ENCODE data around the gene ENPEP.

Gene ENPEP

GRCh38 chr4:110499126-110499525 lies 23.2 kb downstream of the ENPEP start:
- no peaks in the 10 kb centered on the region for H3K36me3 Mint-ChIP-seq (ENCODE audit: low read depth)
- H3K9me3 Mint-ChIP-seq, result no peaks in the 10 kb centered on the region
- H3K27ac Mint-ChIP-seq, result no peak overlapping the region
- no peaks in the 10 kb centered on the region for H3K4me1 Mint-ChIP-seq (ENCODE audit: low read depth)
- H3K4me3 Mint-ChIP-seq, result no peak overlapping the region
- peaks cover 19% of the 10 kb centered on the region for H3K27me3 Mint-ChIP-seq

DNA sequence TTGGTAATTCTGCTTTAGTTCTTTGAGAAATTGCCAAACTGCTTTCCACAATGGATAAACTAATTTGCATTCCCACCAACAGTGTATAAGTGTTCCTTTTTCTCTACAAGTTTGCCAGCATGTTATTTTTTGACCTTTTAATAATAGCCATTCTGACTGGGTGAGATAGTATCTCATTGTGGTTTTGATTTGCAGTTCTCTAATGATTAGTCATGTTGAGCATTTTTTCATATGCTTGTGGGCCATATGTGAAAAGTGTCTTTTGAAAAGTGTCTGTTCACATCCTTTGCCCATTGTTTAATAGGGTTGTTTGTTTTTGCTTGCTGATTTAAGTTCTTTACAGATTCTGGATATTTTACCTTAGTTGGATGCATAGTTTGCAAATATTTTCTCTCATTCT lies 25.9 kb downstream of the ENPEP start:
- Mint-ChIP-seq H3K27me3 (peaks cover 16% of the 10 kb centered on the region), H3K4me1 (ENCODE audit: low read depth) (no peaks in the 10 kb centered on the region), H3K36me3 (ENCODE audit: low read depth) (no peaks in the 10 kb centered on the region), H3K9me3 (no peaks in the 10 kb centered on the region), H3K27ac (no peak overlapping the region), H3K4me3 (no peak overlapping the region)

GRCh38 chr4:110503270-110504083 lies 27.5 kb downstream of the ENPEP start:
- Mint-ChIP-seq H3K36me3 (ENCODE audit: low read depth) (no peaks in the 10 kb centered on the region), H3K4me3 (no peak overlapping the region), H3K27ac (no peak overlapping the region), H3K4me1 (ENCODE audit: low read depth) (no peaks in the 10 kb centered on the region), H3K9me3 (no peaks in the 10 kb centered on the region), H3K27me3 (peaks cover 10% of the 10 kb centered on the region)

DNA sequence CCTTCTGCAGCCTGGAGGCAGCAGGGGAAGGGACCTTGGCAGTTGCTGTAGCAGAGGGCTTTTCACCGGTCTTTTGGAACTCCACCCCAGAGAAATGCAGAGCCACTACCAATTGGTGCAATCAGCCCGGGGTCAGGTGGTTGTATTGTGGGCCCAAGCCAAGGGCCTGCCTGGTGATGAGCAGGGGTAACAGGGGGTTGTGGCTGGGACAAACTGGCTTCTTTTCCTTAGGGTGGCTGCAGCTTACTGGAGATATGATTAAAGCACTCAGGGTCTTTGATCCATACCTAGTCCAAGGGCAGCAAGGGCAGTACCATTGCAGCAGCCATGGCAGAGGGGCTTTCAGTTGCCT lies 28.1 kb downstream of the ENPEP start:
- no peak overlapping the region for H3K4me3 Mint-ChIP-seq
- H3K27me3 Mint-ChIP-seq, result peaks cover 10% of the 10 kb centered on the region
- no peak overlapping the region for H3K27ac Mint-ChIP-seq
- no peaks in the 10 kb centered on the region for H3K9me3 Mint-ChIP-seq
- H3K4me1 Mint-ChIP-seq (ENCODE audit: low read depth), result no peaks in the 10 kb centered on the region
- no peaks in the 10 kb centered on the region for H3K36me3 Mint-ChIP-seq (ENCODE audit: low read depth)

GRCh38 chr4:110505440-110505839 lies 29.5 kb downstream of the ENPEP start:
- no peak overlapping the region for H3K4me3 Mint-ChIP-seq
- no peak overlapping the region for H3K27ac Mint-ChIP-seq
- no peaks in the 10 kb centered on the region for H3K4me1 Mint-ChIP-seq (ENCODE audit: low read depth)
- no peaks in the 10 kb centered on the region for H3K36me3 Mint-ChIP-seq (ENCODE audit: low read depth)
- H3K27me3 Mint-ChIP-seq, result peaks cover 10% of the 10 kb centered on the region
- H3K9me3 Mint-ChIP-seq, result no peaks in the 10 kb centered on the region

DNA sequence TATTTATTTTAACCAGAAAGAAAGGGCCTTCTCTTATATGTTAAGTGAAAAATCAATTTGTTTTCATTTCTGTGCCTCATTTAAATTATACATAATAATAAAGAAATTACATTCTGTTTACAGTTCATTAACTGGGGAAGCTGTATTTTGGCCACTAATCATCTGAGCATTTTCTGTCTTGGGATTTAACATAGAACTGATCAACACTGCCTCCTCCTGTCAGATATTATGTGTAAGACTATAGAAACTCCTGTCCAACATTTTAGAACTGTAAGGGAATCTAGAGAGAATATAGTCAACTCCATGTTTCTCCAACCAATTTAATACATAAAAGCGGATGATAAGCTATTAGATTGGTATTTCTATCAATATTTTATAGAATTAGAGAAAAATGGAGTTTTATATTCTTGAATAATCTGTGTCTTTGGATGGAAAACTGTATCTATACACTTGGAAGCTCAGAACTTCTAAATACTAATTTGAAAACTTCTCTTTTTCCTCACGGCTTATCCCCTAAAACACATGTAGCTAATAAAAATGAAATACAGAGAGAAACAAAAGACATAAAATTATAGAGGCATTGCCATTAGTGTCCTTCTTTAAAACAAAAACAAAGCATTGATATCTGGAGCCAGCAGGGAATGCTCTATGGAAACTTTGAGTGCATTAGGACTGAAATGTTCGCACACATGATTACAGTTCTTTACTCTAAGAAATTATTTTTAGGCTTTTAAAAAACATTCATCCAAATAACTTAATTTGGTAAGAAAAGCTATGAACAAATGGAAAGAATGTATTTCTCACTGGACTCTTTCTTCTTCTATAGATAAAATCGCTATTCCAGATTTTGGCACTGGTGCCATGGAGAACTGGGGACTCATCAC lies 33.1 kb downstream of the ENPEP start:
- H3K4me1 Mint-ChIP-seq (ENCODE audit: low read depth), result no peaks in the 10 kb centered on the region
- peaks cover 4% of the 10 kb centered on the region for H3K27me3 Mint-ChIP-seq
- H3K9me3 Mint-ChIP-seq, result no peaks in the 10 kb centered on the region
- H3K27ac Mint-ChIP-seq, result no peak overlapping the region
- no peak overlapping the region for H3K4me3 Mint-ChIP-seq
- H3K36me3 Mint-ChIP-seq (ENCODE audit: low read depth), result no peaks in the 10 kb centered on the region

DNA sequence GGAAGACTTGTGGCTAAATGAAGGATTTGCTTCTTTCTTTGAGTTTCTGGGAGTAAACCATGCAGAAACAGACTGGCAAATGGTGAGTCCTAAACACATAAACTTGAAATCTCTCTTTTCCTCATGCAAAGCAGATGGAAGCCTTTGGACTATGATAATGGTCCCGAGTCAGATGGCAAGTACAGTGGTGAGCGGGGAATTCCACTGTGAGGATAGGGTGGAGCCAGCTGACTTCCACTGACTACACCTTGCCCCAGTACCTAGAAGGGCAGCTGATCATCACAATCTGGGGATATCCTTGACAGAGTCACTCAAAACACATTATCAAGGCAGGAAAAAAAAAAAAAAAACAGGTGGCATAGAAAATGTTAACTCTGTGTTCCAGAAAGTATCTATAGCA lies 34.3 kb downstream of the ENPEP start:
- Mint-ChIP-seq H3K27ac (no peak overlapping the region), H3K4me3 (no peak overlapping the region), H3K9me3 (no peaks in the 10 kb centered on the region), H3K4me1 (ENCODE audit: low read depth) (peaks cover 4% of the 10 kb centered on the region), H3K27me3 (peaks cover 3% of the 10 kb centered on the region), H3K36me3 (ENCODE audit: low read depth) (no peaks in the 10 kb centered on the region)

DNA sequence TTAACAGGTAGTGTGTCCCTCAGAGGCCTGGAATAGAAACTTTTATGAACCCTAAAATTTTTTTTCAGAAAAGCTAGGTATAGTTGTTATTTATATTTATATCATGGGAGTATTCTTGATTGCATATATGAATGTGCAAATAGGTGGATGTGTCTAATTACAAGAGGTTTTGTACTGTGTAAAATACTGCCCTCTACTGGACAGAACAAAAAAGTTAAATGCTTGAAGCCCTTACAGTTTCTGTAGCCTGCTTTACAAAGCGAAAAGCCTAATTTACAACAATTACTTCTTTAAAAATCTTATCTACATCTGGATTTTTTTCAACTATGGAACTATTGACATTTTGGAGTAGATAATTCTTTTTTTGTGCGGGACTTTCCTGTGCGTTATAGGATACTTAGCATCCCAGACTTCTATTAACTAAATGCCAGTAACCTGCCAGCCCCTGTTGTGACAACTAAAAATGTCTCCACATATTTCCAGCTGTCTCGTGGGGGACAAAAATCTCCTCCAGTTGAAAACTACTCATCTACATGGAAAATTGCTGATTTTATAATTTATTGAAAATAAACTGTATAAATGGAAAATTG lies 35.1 kb downstream of the ENPEP start:
- Mint-ChIP-seq H3K36me3 (ENCODE audit: low read depth) (no peaks in the 10 kb centered on the region), H3K27me3 (no peaks in the 10 kb centered on the region), H3K27ac (no peak overlapping the region), H3K9me3 (no peaks in the 10 kb centered on the region), H3K4me1 (ENCODE audit: low read depth) (peaks cover 11% of the 10 kb centered on the region), H3K4me3 (no peak overlapping the region)

DNA sequence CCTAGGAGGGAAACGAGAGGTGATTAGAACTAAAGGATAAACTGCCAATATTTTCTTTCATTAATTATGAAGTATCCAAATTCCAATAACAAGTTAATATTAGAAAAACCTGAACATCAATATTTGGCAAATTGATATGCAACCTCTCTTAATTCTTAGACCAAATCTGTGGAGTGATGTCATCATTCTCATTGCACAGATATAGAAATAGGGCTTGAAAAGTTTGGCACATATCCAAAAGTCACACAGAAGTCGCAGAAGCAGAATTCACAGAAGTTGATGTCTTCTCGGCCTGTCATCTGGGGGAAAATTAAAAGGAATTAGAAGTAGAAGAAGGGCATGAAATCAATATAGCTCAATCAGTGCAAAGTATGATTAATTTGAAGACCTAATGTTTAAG lies 36.9 kb downstream of the ENPEP start:
- Mint-ChIP-seq H3K27ac (no peak overlapping the region), H3K36me3 (ENCODE audit: low read depth) (no peaks in the 10 kb centered on the region), H3K9me3 (no peaks in the 10 kb centered on the region), H3K27me3 (peaks cover under 1% of the 10 kb centered on the region), H3K4me1 (ENCODE audit: low read depth) (peaks cover 16% of the 10 kb centered on the region), H3K4me3 (no peak overlapping the region)

GRCh38 chr4:110514889-110515479 lies 39.0 kb downstream of the ENPEP start:
- Mint-ChIP-seq H3K27ac (no peak overlapping the region), H3K27me3 (peaks cover 9% of the 10 kb centered on the region), H3K4me1 (ENCODE audit: low read depth) (peaks cover 16% of the 10 kb centered on the region), H3K36me3 (ENCODE audit: low read depth) (no peaks in the 10 kb centered on the region), H3K9me3 (no peaks in the 10 kb centered on the region), H3K4me3 (no peak overlapping the region)

DNA sequence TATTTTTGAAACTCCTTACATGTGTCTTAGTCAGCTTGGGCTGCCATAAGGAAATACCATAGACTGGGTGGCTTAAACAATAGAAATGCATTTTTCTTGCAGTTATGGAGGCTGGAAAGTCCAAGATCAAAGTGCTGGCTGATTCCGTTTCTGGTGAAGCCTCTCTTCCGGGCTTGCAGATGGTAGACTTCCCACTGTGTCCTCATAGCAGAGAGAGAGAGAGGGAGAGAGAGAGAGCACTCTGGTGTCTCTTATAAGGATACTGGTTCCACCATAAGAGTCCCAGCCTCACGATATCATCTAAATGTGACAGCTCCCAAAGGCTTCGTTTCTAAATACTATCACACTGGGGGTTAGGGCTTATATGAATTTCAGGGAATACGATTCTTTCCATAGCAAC lies 39.7 kb downstream of the ENPEP start:
- Mint-ChIP-seq H3K36me3 (ENCODE audit: low read depth) (no peaks in the 10 kb centered on the region), H3K9me3 (no peaks in the 10 kb centered on the region), H3K27me3 (peaks cover 16% of the 10 kb centered on the region), H3K4me3 (peak overlapping the region; percentile 96), H3K27ac (no peak overlapping the region), H3K4me1 (ENCODE audit: low read depth) (peaks cover 16% of the 10 kb centered on the region)

DNA sequence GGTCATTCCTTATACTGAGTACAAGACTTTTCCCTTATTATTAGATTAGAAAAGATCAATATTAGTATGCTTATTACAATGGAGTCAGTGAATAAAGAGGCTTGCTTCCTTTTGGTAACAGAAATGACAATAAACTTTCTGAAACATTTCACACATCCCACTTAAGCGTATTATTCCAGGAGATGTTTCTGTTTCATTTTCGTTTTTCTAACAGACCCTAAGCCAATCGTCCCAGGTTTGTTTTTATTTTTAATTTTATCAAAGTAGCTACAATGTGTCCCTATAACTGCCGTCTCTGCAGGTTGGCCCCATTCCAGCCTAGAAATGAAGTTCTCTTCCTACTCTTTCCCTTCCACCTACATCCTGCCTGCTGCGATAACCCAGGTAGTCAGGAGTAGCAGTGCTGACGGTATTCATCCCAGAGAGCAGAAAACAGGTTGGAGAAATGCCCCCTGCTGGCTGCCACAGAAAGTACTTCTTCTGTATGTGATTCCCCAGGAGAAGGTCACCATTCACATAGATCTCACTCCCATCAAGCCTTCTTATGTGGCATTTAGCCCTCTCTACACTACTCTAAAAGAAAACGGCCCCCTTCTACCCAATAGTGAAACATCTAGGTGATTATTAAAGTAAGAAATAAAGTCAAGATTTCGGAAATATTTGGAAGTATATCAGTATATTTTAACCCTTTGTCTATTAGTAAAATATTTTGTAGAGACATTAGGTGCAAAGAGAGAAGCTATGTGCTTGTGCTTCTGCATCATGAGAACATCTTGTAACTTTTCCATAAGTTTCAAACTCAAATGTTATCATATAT lies 40.4 kb downstream of the ENPEP start:
- Mint-ChIP-seq H3K27me3 (peaks cover 17% of the 10 kb centered on the region), H3K36me3 (ENCODE audit: low read depth) (no peaks in the 10 kb centered on the region), H3K4me3 (peak overlapping the region; percentile 96), H3K4me1 (ENCODE audit: low read depth) (peaks cover 16% of the 10 kb centered on the region), H3K9me3 (no peaks in the 10 kb centered on the region), H3K27ac (peak overlapping the region; percentile 78)

DNA sequence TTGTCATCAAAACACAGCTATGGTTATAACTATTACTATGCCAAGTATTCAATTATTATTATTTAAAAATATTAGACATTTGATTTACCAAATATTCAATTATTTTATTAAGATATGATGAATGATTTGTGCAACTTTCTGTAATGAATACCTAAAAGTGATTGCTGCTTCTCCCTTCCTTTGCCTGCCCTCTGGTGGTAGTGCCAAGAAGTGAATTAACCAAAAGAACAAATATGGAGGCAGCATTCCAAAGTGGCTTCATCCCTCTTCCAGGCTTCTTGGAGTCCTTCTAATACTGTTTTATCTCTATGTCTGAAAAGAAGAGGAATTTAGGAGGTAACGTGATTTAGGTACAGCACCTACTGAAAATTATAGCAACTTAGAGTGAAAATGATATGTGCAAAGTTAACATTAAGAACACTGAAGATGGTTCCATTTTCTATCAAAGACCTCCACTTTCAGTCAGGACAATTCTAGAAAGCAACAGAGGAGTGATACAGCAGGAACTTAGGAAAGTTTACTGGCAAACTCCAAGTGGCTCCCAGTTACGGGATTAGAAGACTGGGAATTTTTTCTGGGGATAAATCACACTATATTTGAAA lies 43.0 kb downstream of the ENPEP start:
- Mint-ChIP-seq H3K36me3 (ENCODE audit: low read depth) (no peaks in the 10 kb centered on the region), H3K4me3 (no peak overlapping the region)

GRCh38 chr4:110520886-110521285 lies 44.9 kb downstream of the ENPEP start:
- Mint-ChIP-seq H3K4me1 (ENCODE audit: low read depth) (peaks cover 6% of the 10 kb centered on the region), H3K4me3 (no peak overlapping the region)

More for the DNA sequence above, 43.0 kb downstream of the ENPEP start:
- Mint-ChIP-seq H3K27me3 (peaks cover 34% of the 10 kb centered on the region), H3K9me3 (no peaks in the 10 kb centered on the region), H3K27ac (no peak overlapping the region), H3K4me1 (ENCODE audit: low read depth) (peaks cover 16% of the 10 kb centered on the region)

More at GRCh38 chr4:110520886-110521285, 44.9 kb downstream of the ENPEP start:
- Mint-ChIP-seq H3K27ac (no peak overlapping the region), H3K9me3 (no peaks in the 10 kb centered on the region), H3K36me3 (ENCODE audit: low read depth) (no peaks in the 10 kb centered on the region), H3K27me3 (peaks cover 37% of the 10 kb centered on the region)

Data from stimulated activated naive CD8-positive, alpha-beta T cell treated with anti-CD3 and anti-CD28 coated beads, Interleukin-15, Interleukin-2, amounts not matched to agents 100 ng/mL and 50 ng/mL, for 24 hours (primary cell).